ENCODE measurements around the gene PALLD. TPM values are rescaled to one million over a fixed set of nuclear protein-coding genes. Genes with fewer than 3 reads are reported as not detected.

The PALLD gene
- polyA plus RNA-seq, 1 donor (not counting 4 experiments of a cell fraction or from before 2014, with no cell fraction given): 136 TPM

DNA sequence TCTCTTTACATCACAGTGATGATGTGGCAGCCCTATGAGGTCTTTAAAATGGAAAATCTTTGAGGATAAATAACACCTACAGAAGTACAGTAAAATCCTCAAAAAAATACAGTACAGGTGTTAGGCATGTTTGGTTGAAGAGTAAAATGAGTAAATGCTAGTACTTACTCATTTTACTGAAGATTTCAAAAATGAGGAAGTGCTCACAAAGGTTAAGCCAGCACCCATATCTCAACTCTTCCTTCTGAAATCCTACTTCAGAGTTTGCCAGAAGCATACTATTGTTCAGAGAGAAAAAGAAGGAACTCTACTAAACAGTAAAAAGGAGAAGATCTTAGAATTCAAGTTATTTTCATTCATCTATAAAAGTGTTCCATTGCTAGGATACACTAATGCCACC is 382.3 kb downstream of the PALLD start:
- H3K9me1 ChIP-seq (ENCODE audit: control insufficient read depth, extremely low read depth, insufficient read depth, low read length): no peaks in the 10 kb centered on the region
- peaks cover 13% of the 10 kb centered on the region for H3K4me1 ChIP-seq (ENCODE audit: control insufficient read depth, extremely low read depth, insufficient read depth, low read length)
- peaks cover 80% of the 10 kb centered on the region for H3K79me2 ChIP-seq (ENCODE audit: control insufficient read depth, insufficient read depth, low read length)
- no peak overlapping the region for H2AFZ ChIP-seq (ENCODE audit: control insufficient read depth, low read length)
- TF ChIP-seq EZH2 (IDR thresholded peaks at IDR 0.05; ENCODE audit: low read length): no peak
- TF ChIP-seq, protein P1, sequence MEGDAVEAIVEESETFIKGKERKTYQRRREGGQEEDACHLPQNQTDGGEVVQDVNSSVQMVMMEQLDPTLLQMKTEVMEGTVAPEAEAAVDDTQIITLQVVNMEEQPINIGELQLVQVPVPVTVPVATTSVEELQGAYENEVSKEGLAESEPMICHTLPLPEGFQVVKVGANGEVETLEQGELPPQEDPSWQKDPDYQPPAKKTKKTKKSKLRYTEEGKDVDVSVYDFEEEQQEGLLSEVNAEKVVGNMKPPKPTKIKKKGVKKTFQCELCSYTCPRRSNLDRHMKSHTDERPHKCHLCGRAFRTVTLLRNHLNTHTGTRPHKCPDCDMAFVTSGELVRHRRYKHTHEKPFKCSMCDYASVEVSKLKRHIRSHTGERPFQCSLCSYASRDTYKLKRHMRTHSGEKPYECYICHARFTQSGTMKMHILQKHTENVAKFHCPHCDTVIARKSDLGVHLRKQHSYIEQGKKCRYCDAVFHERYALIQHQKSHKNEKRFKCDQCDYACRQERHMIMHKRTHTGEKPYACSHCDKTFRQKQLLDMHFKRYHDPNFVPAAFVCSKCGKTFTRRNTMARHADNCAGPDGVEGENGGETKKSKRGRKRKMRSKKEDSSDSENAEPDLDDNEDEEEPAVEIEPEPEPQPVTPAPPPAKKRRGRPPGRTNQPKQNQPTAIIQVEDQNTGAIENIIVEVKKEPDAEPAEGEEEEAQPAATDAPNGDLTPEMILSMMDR (optimal IDR thresholded peaks at IDR 0.05 in 1 of 3, IDR thresholded peaks at IDR 0.05 in 1 of 3, conservative IDR thresholded peaks at IDR 0.05 in 1 of 3; ENCODE audit: extremely low read depth in 1 of 3, insufficient read depth in 2 of 3, low read length in 3 of 3): no peak
- no peak overlapping the region for H3K9ac ChIP-seq (ENCODE audit: control insufficient read depth, extremely low read depth, insufficient read depth, low read length)
- H3K27ac ChIP-seq (ENCODE audit: control insufficient read depth, insufficient read depth, low read length): no peak overlapping the region
- no peaks in the 10 kb centered on the region for H3K27me3 ChIP-seq (ENCODE audit: control insufficient read depth, extremely low read depth, insufficient read depth, low read length)
- no peak overlapping the region for H3K4me3 ChIP-seq (ENCODE audit: control insufficient read depth in 2 of 3, extremely low read depth in 1 of 3, insufficient read depth in 2 of 3, low read depth in 1 of 3, low read length in 3 of 3)
- dilution Hi-C loops (cut with MboI; ENCODE audit: extremely low pct_ligation_motif_present, low sequenced_read_pairs): no loop called here
- FAIRE-seq (no peak), DNase-seq (ENCODE audit: low read depth, low spot score) (no peak)
- no peaks in the 10 kb centered on the region for H3K9me3 ChIP-seq (ENCODE audit: control insufficient read depth, low read depth, low read length)
- H4K20me1 ChIP-seq (ENCODE audit: control insufficient read depth, extremely low read depth, insufficient read depth, low read length): peaks cover 3% of the 10 kb centered on the region
- H3K4me2 ChIP-seq (ENCODE audit: control insufficient read depth, extremely low read depth, insufficient read depth, low read depth, low read length): no peak overlapping the region
- H3K36me3 ChIP-seq (ENCODE audit: control insufficient read depth in 2 of 2, extremely low read depth in 1 of 2, insufficient read depth in 2 of 2, low read length in 2 of 2): peaks cover 15 to 23% of the 10 kb centered on the region in 2 experiments

DNA sequence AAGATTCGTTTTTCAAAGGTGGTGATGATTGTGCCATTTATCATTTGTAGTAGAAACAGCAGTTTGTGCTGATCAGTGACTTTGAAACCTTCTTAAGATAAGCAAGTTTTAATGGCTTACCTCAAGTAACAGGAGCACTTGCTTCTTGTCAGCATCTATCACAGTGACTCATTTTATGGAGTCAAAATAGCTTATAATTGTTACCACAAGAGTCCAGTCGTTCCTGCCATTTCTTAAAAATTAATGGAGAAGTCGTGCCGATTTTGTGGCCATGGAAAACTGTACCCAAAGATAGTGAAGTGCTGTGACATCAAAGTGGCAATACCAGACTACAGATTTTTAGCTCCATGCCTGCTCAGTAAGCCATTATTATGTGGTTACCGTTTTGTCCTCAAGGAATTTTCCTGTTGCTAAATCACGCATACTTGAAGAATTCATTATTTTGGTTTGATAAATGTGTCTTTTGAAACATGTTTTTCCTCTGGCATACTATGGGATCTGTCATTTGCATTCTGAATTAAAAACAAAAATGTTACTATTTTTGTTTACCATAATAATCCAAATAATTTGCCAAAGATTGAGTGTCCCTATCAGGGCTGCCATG is 383.3 kb downstream of the PALLD start:
- peaks cover 18 to 23% of the 10 kb centered on the region in 2 experiments for H3K36me3 ChIP-seq (ENCODE audit: control insufficient read depth in 2 of 2, extremely low read depth in 1 of 2, insufficient read depth in 2 of 2, low read length in 2 of 2)

More for the DNA sequence above, 383.3 kb downstream of the PALLD start:
- FAIRE-seq: peak; percentile 57
- H3K27me3 ChIP-seq (ENCODE audit: control insufficient read depth, extremely low read depth, insufficient read depth, low read length): no peaks in the 10 kb centered on the region
- TF ChIP-seq, protein P1 (optimal IDR thresholded peaks at IDR 0.05 in 1 of 3, IDR thresholded peaks at IDR 0.05 in 1 of 3, conservative IDR thresholded peaks at IDR 0.05 in 1 of 3; ENCODE audit: extremely low read depth in 1 of 3, insufficient read depth in 2 of 3, low read length in 3 of 3): no peak
- TF ChIP-seq EZH2 (IDR thresholded peaks at IDR 0.05; ENCODE audit: low read length): no peak
- no peak for DNase-seq (ENCODE audit: low read depth, low spot score)
- H3K9me1 ChIP-seq (ENCODE audit: control insufficient read depth, extremely low read depth, insufficient read depth, low read length): no peaks in the 10 kb centered on the region
- peaks cover 82% of the 10 kb centered on the region for H3K79me2 ChIP-seq (ENCODE audit: control insufficient read depth, insufficient read depth, low read length)
- peaks cover 3% of the 10 kb centered on the region for H4K20me1 ChIP-seq (ENCODE audit: control insufficient read depth, extremely low read depth, insufficient read depth, low read length)
- no peaks in the 10 kb centered on the region for H3K9me3 ChIP-seq (ENCODE audit: control insufficient read depth, low read depth, low read length)
- no peak overlapping the region for H3K9ac ChIP-seq (ENCODE audit: control insufficient read depth, extremely low read depth, insufficient read depth, low read length)
- dilution Hi-C loops (cut with MboI; ENCODE audit: extremely low pct_ligation_motif_present, low sequenced_read_pairs): no loop called here
- no peak overlapping the region for H3K4me2 ChIP-seq (ENCODE audit: control insufficient read depth, extremely low read depth, insufficient read depth, low read depth, low read length)
- H3K4me1 ChIP-seq (ENCODE audit: control insufficient read depth, extremely low read depth, insufficient read depth, low read length): peaks cover 13% of the 10 kb centered on the region
- H3K4me3 ChIP-seq (ENCODE audit: control insufficient read depth in 2 of 3, extremely low read depth in 1 of 3, insufficient read depth in 2 of 3, low read depth in 1 of 3, low read length in 3 of 3): no peak overlapping the region
- no peak overlapping the region for H2AFZ ChIP-seq (ENCODE audit: control insufficient read depth, low read length)
- no peak overlapping the region for H3K27ac ChIP-seq (ENCODE audit: control insufficient read depth, insufficient read depth, low read length)

Data from keratinocyte (primary cell).